ENCODE data around the gene TTLL8.

TTLL8 gene

GRCh38 chr22:50018608-50019285, 39.4 kb downstream of the TTLL8 start:
- no peak for DNase-seq (ENCODE audit: low read depth)

GRCh38 chr22:50017701-50018224, 40.3 kb downstream of the TTLL8 start:
- no peak for DNase-seq (ENCODE audit: low read depth)

- DNase-seq (ENCODE audit: low read depth): peak; percentile 72
Observed at GRCh38 chr22:50016988-50017700, 41.0 kb downstream of the TTLL8 start.

GRCh38 chr22:50016308-50016987, 41.6 kb downstream of the TTLL8 start:
- no peak for DNase-seq (ENCODE audit: low read depth)

GRCh38 chr22:50015451-50016307, 42.4 kb downstream of the TTLL8 start:
- no peak for DNase-seq (ENCODE audit: low read depth)

GRCh38 chr22:50014655-50015401, 43.3 kb downstream of the TTLL8 start:
- DNase-seq (ENCODE audit: low read depth): no peak

GRCh38 chr22:50014053-50014501, 44.0 kb downstream of the TTLL8 start:
- no peak for DNase-seq (ENCODE audit: low read depth)

GRCh38 chr22:50012211-50013181, 45.6 kb downstream of the TTLL8 start, which contains the start of gene IL17REL:
IL17REL (minus strand) TSS chr22:50012765; CDS start chr22:50012646, 119 bp downstream.
- no peak for DNase-seq (ENCODE audit: low read depth)

GRCh38 chr22:50011447-50012210, 46.5 kb downstream of the TTLL8 start:
- DNase-seq (ENCODE audit: low read depth): no peak

GRCh38 chr22:50010676-50011446, 47.2 kb downstream of the TTLL8 start:
- peak; percentile 58 for DNase-seq (ENCODE audit: low read depth)

- no peak for DNase-seq (ENCODE audit: low read depth)
Observed at GRCh38 chr22:50009765-50010675, 48.1 kb downstream of the TTLL8 start.

GRCh38 chr22:50009251-50009650, 48.8 kb downstream of the TTLL8 start:
- no peak for DNase-seq (ENCODE audit: low read depth)

GRCh38 chr22:50008151-50009040, 49.7 kb downstream of the TTLL8 start:
- no peak for DNase-seq (ENCODE audit: low read depth)

- DNase-seq (ENCODE audit: low read depth): no peak
Observed at GRCh38 chr22:50007057-50007511, 51.0 kb downstream of the TTLL8 start.

GRCh38 chr22:50004918-50005317, 53.2 kb downstream of the TTLL8 start:
- DNase-seq (ENCODE audit: low read depth): no peak

GRCh38 chr22:50002791-50003190, 55.3 kb downstream of the TTLL8 start:
- no peak for DNase-seq (ENCODE audit: low read depth)
